Hypothalamus (tissue), 51 donors: ENCODE measurements around the gene DYSF.
"Not testable (repeated sequence)": the region's sequence is repeated elsewhere in the genome, so short reads cannot be mapped to it uniquely, and the experiment has no call there.

Experiments
- DNase-seq, 51 donors: peaks; one replicate each; lab custom pipeline; 2025; lab: John Stamatoyannopoulos, UW

DYSF gene

DNA sequence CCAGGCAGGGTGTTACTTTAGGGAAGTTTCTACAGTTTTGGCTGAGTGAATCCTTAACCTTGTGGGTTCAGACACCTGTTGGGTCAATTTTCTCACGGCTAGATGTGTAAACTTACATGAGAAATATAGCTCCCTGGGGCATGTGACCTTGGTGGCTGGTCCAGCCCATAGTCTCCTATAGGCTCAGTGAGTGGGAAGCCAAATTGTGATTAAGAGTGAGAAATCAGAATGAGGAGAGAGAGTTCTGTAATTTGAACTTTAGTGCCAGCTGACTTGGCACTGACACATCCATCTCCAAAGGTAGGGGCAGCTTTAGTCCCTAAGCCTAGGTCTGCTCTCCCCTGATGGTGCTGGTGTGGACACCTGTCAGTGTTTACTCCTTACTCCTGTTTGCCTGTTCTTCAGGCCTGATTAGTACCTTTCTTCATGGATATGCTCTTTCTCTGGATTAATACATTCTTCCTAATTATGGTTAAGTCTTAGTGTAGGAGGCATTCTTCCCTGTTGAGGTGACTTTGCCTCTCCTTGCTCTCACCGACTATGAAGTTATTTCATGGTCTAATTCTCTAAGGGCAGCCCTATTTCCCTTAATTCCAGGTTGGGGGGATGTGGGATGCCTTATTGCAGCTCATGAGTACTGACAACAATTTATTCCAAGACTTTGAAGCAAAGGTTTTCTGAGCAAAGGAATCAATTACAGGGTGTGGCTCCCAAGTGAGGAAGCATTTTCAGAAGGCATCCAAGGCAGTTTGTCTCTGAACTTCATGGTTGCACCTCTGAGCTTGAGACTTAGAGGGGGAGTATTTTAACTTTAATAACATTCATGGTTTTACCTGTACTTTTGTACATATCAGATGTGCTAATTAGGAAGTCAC, 177.3 kb downstream of the DYSF start:
- no peak for DNase-seq

DNA sequence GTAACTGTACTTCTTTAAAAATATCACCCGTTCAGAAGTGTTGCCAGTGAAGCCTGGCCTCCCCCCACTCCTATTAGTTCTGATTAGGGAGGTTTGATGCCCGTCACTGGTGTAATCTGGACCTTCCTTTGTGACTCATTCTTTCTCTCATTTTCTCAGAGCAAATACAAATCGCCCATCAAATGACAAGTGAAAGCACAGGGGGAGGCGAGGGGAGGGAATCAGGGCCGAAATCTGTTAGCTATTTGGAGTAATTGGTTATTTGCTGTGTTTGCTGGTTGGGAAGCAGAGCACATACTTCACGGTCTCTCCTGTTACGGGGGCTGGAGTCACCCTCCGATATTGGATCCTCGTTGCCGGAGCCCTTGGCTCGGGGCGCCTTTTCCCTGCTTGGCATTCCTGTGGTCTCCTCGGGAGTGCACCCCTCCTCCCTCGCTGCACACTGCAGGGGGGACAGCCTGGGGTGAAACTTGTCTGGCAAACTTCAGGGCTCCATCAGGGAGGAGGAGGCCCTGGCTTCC, 178.1 kb downstream of the DYSF start:
- no peak for DNase-seq

DNA sequence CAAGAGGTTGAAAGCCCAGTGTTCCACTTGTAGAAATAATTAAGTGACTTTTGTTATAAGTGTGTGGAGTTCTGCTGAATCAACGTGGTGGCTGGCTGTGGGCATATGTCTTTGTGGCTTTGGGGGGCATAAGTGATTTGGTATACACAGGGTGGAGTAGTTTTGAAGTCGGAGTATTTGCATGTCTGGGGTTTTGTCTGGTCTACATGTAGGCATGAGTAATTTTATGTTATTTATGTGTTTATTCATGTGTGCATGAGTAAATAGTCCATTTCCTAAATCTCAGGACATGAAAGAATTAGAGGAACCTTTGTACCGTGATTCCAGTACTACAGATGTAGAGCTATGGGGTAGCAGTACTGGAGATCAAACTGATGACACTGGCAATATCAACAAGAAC, 179.7 kb downstream of the DYSF start:
- no peak for DNase-seq

DNA sequence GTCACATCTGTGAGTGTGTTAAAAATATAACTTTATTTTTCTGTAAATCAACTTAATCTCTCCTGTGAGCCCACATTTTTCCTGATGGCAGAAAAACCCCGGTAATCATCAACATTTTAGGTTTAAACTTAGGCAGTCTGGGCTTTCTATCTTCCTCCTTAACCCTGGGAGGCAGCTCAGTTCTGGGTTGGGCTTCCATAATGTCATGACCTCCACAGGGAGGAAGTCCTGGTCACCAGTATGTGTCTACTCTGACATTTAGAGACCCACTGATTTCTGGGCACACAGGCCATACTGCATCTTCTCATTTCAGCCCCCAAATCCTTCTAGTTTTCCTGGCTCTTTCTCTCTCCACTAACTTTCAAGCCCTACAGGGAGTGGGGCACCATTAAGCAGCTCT, 181.2 kb downstream of the DYSF start:
- no peak for DNase-seq

DNA sequence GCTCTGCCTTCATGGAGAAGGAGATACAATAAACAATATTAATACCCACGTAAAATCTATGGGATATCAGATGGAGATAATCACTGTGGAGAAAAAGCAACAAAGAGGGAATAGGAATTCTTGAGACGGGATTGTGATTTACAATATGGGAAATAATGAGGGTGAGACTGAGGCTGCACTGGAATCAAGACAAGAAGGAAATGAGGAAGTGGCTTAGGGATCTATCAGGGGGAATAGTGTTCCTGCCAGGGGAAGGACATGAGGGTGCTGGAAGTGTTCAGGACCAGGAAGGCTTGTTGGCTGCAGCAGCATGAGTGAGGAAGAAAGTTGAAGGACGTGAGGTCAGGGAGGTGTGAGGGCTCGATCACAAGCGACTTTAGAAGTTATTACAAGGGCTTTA, 182.4 kb downstream of the DYSF start:
- DNase-seq: no peak

DNA sequence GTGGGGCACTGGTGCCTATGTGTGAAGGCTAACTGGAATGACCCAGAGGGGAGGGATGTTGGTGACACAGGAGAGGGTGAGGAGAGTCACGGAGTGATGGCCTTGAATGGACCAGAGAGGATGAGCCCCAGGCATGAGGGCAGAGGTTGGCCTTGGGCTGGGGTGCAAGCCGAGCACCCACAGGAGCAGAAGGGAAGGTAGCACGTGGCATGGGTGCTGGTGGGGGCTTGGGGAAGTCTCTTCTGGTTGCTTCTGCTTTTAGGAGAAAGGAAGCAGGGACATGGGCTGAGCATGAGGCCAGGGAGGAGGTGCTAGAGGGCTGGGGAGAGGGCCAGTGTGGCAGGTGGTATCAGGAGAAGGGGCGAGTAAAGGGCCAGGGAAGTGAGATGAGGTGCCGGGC, 183.8 kb downstream of the DYSF start:
- DNase-seq: peak in 5 of 51 donors; percentile 16 to 30 (median 23)

DNA sequence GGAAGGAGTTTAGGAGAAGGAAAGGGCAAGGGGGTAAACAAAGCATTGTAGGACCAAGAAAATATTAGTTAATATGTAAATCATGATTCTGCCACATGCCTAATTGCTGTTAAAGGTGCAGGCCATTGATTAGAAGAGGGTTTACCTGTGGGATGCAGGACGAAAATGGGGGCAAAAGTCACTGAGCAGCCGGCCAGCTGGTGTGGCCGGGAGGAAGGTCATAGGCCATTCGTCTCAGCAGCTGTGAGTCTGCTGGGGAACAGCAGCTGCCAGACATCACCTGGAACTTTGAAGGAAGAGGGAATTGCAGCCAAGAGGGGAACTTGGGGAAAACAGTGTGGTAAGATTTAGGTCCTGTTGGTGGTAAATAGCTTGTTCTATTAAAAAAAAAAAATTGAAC, 184.4 kb downstream of the DYSF start:
- DNase-seq: no peak

DNA sequence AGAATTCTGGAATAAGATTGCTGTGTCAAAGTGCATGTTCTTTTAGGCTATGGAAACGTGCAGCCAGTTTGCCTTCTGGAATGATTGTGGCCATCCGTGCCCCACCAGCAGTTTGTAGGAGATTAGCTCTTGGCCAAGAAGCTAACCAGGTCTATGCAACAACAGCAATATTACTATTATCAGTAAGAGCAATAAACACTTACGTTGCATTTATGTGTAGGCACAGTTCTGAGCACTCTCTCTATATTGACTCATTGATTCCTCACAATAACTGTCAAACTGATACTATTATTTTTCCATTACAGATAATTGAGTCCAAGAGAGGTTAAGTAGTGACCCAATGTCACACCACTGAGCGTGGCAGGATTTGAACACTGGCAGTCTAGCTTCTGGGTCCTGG, 186.4 kb downstream of the DYSF start:
- no peak for DNase-seq

DNA sequence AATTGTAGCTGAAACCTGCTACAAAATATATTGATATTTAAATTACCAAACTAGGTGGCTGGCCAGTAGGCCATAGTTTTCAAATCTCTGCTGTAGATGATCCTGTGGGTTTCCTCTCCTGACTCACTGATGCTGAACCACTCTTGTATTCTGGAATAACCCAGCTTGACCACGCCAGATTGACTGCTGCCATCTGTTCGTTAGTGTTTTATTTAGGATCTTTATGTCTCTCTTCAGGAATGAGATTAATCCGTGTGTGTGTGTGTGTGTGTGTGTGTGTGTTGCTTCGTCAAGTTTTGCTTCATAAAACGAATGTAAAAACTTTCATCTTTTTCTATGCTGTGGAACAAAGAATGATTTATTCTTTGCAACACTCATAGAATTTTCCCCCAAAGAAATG, 187.1 kb downstream of the DYSF start:
- no peak for DNase-seq

DNA sequence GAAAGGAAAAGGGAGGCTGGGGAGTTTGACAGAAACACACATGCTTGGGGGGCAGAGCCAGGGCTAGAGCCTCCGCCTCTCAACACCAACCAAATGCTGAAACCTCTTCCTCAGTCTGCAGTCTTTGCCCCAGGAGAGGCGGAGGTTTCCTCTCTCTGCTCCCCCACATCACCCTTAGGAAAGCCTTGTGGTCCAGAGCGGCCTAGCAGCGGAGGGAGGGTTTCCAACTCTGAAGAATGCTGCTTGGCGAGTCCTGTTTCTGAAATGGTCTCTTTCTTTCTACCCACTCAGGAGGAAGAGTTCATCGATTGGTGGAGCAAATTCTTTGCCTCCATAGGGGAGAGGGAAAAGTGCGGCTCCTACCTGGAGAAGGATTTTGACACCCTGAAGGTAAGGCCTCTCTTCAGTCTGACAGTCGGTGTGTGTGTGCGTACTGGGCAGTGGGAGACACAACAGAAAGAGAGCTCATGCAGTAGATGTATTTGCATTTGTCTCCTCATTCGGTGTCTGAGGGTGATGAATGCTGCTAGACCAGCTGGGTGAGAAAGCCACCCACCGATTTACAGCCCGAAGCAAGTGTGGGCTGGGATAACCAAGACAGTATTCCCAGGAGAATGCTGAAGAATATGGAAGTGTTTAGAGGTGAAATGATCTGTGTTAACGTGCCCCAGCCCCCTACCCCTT, 190.5 kb downstream of the DYSF start:
- DNase-seq: no peak

DNA sequence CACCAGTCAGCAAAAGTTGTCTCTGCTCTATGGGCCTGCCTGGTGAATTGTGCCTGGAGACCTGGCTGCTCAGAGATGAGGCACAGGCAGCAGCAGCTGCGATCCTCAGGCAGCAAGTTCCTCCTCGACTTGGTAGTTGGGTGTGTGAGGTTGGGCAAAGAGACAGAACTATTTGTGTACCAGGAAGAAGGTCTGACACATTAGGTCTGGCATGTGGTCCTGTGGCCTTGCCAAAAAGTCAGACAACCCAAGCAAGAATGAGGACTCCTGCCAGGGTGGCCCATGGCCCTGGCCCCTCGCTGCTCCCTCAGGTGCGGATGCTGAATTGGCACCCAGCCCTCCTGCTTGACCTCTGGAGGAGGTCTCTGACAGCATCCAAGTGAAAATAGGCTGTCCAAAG, 192.7 kb downstream of the DYSF start:
- peak in 4 of 51 donors; percentile 8 to 28 (median 14) for DNase-seq

DNA sequence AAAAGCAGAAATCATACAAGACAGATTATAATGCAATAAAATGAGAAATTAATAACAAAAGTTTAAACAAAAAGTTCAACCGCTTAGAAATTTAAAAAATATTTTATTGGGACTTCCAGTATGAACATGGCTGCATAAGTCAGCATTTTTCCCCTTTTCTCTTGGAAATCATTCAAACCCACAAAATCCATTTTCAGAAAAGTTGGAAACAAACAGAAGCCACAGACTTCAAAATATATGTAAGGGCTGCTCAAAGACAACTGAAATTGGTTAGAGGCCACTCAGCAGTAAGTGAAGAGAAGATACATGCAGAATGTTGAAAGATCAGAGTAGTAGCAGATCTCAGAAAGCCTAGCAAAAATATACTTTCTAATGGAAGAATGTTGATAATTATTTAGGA, 194.0 kb downstream of the DYSF start:
- no peak for DNase-seq

DNA sequence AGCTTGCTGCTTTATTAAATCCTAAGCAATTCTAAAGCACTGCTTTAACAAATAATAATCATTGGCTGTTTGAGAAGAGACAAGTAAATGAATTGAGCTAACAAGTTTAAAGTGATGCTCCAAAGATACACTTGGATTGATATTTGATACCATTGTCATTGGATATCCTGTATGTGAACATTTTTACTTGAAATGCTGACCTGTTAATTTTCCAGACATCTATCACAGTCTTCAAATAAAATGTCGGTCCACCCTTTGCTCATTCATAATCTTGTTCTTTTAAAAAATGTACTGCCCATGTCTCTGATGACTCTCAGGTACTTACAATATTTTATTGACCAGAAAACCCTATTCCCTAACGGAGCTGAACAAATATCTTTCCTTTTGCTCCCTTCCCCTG, 202.1 kb downstream of the DYSF start:
- DNase-seq: no peak

DNA sequence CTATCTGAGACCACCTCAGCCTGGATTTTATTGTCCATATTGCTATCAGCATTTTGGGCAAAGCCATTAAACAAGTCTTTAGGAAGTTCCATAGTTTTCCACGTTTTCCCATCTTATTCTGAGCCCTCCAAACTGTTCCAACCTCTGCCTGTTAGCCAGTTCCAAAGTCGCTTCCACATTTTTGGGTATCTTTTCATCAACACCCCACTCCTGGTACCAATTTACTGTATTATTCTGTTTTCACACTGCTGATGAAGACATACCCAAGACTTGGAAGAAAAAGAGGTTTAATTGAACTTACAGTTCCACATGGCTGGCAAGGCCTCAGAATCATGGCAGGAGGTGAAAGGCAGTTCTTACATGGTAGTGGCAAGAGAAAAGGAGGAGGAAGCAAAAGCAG, 204.9 kb downstream of the DYSF start:
- DNase-seq: not testable (repeated sequence)

DNA sequence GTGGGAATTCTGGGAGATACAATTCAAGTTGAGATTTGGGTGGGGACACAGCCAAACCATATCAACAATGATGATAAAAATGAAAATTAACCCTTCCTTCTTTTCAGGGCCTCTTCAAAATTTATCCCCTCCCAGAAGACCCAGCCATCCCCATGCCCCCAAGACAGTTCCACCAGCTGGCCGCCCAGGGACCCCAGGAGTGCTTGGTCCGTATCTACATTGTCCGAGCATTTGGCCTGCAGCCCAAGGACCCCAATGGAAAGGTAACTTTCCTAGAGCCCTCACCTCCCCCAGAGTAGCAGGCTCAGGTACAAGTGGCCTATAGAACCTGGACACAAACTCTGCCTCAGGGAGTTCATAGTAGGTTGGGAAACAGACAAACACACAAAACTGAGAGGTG, 205.4 kb downstream of the DYSF start:
- no peak for DNase-seq

DNA sequence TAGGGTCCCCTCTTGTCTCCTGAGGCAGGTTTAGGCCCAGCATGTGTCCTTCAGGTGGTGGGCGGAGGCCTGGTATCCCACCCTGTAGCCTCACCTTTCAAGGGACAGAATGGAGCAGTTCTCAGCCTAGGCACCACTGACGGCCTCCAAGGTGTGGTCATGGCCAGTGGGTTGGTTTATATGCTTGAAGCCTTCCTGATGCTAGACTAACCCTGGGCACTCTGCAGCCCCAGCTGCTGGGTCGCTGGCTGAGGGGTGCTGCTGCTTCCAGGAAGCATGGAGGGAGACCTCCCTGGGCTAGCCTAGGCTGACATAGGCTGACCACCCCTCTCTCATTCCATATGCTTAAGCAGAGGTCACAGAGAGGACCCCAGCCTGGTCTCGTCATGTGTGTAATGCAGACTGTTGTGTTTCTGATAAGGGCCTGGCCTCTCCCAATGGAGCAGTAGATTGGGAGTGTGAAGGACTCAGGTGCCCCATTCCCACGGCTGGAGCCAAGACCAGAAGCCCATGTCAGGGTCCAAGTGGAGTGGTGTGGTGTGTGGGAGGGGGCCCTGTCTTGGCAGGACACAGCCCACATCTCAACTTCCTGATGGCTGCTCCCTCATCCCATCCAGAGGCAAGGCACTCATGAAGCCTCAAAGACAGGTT, 206.6 kb downstream of the DYSF start:
- DNase-seq: no peak

DNA sequence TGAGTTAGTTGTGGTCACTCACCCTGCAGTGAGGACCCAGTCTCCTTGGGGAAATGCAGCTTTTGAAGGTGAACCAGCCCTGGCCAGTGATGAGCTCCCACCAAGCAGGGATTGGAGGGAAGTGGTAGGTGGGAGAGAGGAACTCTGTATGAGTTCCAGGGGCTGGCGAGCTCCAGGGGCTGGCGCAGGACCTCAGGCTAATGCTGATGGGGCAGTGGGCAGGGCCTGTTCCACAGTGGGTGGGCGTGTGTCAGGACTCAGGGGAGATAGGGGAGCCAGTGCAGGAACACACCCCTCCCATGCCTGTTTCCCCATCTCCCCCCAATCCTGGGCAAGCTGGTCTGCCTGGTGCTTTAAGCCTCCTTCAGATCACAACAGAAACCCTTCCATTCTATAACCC, 208.4 kb downstream of the DYSF start:
- no peak for DNase-seq

DNA sequence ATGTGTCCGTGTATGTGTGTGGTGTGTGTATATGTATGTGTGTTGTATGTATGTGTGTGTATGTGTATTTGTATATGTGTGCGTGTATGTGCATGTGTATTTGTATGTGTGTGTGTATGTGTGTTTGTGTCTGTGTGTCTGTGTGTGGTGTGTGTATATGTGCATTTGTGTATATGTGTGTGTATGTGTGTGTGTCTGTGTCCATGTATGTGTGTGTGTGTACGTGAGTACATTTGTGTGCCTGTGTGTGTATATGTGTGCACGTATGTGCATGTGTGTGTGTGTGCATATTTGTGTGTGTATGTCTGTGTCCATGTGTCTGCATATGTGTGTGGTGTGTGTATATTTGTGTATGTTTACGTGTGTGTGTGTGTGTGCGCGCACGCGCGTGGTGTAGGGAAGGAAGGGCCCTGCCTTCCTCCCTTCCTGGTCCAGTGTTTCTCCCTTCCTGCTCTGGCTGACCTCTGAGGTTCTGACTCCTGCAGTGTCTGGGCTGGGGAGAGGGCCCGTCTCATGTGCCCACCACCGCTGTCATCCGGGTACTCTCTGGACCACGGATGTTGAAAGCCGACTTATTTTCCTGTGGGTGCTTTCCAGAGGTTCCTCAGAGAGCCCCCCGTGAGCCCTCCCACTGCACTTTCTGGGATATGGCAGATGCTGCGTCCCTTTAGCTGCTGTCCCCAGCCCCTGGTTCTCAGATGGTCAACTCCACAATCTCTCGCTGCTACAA, 209.5 kb downstream of the DYSF start:
- no peak for DNase-seq

DNA sequence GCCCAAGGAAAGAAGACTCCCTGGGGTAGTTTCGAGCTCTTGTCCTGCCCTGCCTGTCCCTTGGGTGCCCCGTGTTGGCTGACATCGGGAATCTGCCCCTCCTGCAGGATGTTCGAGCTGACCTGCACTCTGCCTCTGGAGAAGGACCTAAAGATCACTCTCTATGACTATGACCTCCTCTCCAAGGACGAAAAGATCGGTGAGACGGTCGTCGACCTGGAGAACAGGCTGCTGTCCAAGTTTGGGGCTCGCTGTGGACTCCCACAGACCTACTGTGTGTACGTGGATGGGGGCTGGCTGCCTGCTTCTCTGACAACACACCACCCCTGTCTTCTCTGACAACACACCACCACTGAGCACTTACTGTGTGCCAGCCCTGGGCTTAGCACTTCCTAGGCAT, 210.8 kb downstream of the DYSF start:
- no peak for DNase-seq

DNA sequence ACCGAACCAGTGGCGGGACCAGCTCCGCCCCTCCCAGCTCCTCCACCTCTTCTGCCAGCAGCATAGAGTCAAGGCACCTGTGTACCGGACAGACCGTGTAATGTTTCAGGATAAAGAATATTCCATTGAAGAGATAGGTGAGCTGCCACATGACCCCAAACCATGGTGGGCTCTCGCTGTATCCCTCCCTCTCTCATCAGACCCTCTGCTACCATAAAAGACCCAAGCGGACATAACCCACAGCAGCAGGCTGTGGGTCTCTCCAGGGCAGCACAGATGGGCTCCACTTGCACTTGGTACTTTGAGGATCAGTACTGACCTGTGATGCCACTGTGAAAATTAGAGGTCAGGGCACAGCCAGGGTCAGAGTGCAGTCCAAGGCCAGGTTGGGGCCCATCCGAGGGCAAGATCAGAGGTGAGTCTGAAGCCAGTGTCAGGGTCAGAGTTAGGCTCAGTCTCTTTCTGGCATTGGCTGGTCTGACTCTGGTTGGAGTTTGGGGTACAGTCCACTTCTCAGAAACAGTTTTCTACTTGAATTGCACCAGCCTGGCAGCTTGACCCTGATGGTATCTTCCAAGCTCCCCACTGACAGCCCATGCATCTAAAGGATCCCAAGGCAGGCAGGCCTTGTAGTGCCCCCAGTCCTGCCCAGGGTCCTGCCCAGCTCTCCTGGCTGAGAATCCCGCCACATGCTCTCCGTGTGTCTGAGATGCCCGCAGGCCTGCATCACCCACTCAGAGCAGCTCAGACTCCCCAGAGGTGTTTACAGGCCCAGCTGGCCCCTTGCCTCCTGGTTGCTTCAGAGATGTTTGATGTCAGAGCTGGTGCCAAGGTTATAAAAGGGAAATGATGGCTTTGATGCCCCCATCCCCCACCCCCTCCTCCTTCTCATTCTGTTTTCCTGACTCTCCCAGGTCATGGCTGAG, 212.1 kb downstream of the DYSF start:
- no peak for DNase-seq
